Kidney (tissue), 14 donors: ENCODE data around the gene CUX1. TPM values are rescaled to one million over a fixed set of nuclear protein-coding genes. Genes with fewer than 3 reads are reported as not detected.

Experiments
- DNase-seq, 5 donors: peaks; one replicate each; pipeline ENCODE4 v3.0.0-alpha.2; 2013 to 2020
- FAIRE-seq: peaks from 2 replicates; lab custom pipeline; 2012; peaks lifted over from hg19 to GRCh38; lab: Jason Lieb, UNC
- H3K27ac ChIP-seq, 2 donors: one replicate each; pipeline ENCODE4 v1.7.0; 2013; ENCODE audit warnings: low read depth in 2 of 2, low read length in 2 of 2, inconsistent platforms in 1 of 2
- H3K27me3 ChIP-seq: one replicate; pipeline ENCODE4 v1.7.1; 2013; ENCODE audit warnings: low read length, inconsistent platforms; ENCODE audit not compliant: control insufficient read depth, insufficient read depth
- H3K36me3 ChIP-seq, 3 donors: one replicate each; pipeline versions ENCODE4 v1.7.0 to v1.7.1; 2013; ENCODE audit warnings: low read length in 3 of 3, control low read depth in 1 of 3, inconsistent platforms in 1 of 3; ENCODE audit not compliant: insufficient read depth in 3 of 3, control insufficient read depth in 2 of 3
- H3K4me1 ChIP-seq, 3 donors: one replicate each; pipeline versions ENCODE4 v1.7.0 to v1.7.1; 2013; ENCODE audit warnings: low read length in 3 of 3, inconsistent platforms in 1 of 3, low read depth in 1 of 3; ENCODE audit not compliant: control insufficient read depth in 2 of 3, insufficient read depth in 2 of 3
- H3K4me3 ChIP-seq, 3 donors: one replicate each; pipeline versions ENCODE4 v1.7.0 to v1.8.1; 2013; ENCODE audit warnings: low read length in 3 of 3, control low read depth in 1 of 3, inconsistent platforms in 1 of 3
- H3K9ac ChIP-seq, 3 donors: one replicate each; pipeline versions ENCODE4 v1.7.0 to v1.7.1; 2013; ENCODE audit warnings: low read length in 3 of 3, control low read depth in 1 of 3, inconsistent platforms in 1 of 3
- H3K9me3 ChIP-seq, 3 donors: one replicate each; pipeline versions ENCODE4 v1.7.0 to v1.7.1; 2013; ENCODE audit warnings: low read length in 3 of 3, control low read depth in 1 of 3, inconsistent platforms in 1 of 3; ENCODE audit not compliant: control insufficient read depth in 2 of 3, insufficient read depth in 1 of 3
- intact Hi-C: fragments of 100-400 bp; cut with DNase I; formaldehyde crosslinking; loops from one replicate; pipeline ENCODE4 v1.11.1; 2022
- polyA plus RNA-seq: library from polyadenylated mRNA; stranded (reverse); fragments of 350-450 nt; fragmentation: Illumina TruSeq; extraction: RNeasy Lipid Tissue Mini Kit (QIAGEN cat#74804); gene quantifications from one replicate; pipeline ENCODE4 v1.2.3, GENCODE V29; 2014; ENCODE audit warnings: low read depth, low replicate concordance; ENCODE audit not compliant: insufficient read depth
- total RNA-seq: library from RNA; stranded (reverse); fragmentation: NEBNext Ultra II Directional; extraction: Animal tissue kit (Norgen Biotek cat#: 25700); gene quantifications from one replicate; pipeline ENCODE4 v1.2.1, GENCODE V29; 2021
- TF ChIP-seq, protein P1 (sequence below): IDR thresholded peaks from 3 replicates; pipeline ENCODE4 v1.5.1; 2012; ENCODE audit warnings: mild to moderate bottlenecking, moderate library complexity, borderline replicate concordance; ENCODE audit not compliant: insufficient read depth; ENCODE audit errors: extremely low read depth
- donor health status: control.
- donor health status: control.
- donor health status: control.
- donor health status: control.
- donor health status: control.
- donor health status: DM: yes; HTN: yes; CAD: no.
- donor health status: Normal renal cell carcinoma (clear cell type).

The CUX1 gene
- total and polyA plus RNA-seq, 2 donors from 2014 or later: 71.4 to 126 TPM

DNA sequence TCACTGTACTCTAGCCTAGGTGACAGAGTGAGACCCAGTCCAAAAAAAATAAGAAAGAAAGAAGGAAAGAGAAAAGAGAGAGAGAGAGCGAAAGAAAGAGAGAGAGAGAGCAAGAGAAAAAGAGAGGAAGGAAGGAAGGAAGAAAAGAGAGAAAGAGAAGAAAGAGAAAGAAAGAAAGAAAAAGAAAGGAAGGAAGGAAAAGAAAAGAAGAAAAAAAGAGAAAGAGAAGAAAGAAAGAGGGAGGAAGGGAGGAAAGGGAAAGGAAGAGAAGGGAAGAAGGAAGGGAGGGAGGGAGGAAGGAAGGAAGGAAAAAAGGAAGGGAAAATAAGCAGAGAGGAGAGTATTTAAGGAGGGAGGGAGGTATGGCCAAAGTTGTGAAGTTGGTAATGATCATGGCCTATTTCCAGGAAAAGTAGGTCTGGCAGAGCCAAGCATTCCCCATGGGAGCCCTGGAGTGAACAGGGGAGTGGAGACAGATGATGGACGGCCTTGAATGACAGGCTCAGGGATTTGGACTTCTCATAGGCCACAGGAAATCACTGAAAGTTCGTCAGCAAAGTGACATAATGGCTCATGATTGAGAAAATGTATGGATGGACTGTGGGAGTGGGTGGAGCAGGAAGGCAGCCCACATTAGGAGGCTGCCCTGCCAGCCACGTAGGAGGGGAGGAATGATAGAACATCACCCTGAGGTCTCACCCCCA, 44.8 kb upstream of the CUX1 start:
- Histone ChIP-seq H3K27me3 (no peaks in the 10 kb centered on the region), H3K9me3 (no peaks in the 10 kb centered on the region), H3K9ac (no peak overlapping the region), H3K4me3 (no peak overlapping the region), H3K27ac (no peak overlapping the region), H3K36me3 (no peaks in the 10 kb centered on the region), H3K4me1 (no peaks in the 10 kb centered on the region)
- intact Hi-C loops: no loop called here
- TF ChIP-seq, protein P1, sequence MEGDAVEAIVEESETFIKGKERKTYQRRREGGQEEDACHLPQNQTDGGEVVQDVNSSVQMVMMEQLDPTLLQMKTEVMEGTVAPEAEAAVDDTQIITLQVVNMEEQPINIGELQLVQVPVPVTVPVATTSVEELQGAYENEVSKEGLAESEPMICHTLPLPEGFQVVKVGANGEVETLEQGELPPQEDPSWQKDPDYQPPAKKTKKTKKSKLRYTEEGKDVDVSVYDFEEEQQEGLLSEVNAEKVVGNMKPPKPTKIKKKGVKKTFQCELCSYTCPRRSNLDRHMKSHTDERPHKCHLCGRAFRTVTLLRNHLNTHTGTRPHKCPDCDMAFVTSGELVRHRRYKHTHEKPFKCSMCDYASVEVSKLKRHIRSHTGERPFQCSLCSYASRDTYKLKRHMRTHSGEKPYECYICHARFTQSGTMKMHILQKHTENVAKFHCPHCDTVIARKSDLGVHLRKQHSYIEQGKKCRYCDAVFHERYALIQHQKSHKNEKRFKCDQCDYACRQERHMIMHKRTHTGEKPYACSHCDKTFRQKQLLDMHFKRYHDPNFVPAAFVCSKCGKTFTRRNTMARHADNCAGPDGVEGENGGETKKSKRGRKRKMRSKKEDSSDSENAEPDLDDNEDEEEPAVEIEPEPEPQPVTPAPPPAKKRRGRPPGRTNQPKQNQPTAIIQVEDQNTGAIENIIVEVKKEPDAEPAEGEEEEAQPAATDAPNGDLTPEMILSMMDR: no peak
- no peak for DNase-seq
- no peak for FAIRE-seq

GRCh38 chr7:101775181-101775580, 42.2 kb upstream of the CUX1 start:
- TF ChIP-seq, protein P1: no peak

DNA sequence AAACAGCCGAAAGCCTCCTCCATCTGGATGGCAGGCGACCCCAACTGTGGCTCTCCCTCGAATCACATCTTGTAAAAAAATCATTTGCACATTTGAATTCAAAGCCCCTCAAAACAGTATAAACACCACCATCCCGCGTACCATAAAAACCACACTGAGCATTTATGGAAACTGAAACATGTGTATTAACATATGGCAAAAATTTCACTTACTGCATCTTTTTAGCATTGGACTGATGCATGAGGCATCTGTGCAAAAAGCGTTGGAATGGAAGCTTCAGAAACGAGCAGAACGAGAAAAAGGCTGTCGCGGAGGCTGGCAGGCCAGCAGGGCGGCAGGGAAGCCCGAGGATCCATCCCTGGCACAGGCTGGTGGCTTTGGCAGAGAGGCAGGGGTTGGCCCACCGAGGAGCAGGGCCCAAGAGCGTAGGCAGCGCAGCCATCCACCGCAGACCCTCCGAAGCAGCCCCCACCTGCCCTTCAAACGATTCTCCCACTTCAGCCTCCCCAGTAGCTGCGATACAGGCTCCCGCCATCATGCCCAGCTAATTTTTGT, 39.3 kb upstream of the CUX1 start:
- H3K27ac ChIP-seq: no peak overlapping the region
- intact Hi-C loops: no loop called here
- H3K9me3 ChIP-seq: no peaks in the 10 kb centered on the region
- no peaks in the 10 kb centered on the region for H3K4me1 ChIP-seq
- TF ChIP-seq, protein P1: no peak
- FAIRE-seq (no peak), DNase-seq (no peak)
- H3K36me3 ChIP-seq: no peaks in the 10 kb centered on the region
- H3K9ac ChIP-seq: no peak overlapping the region
- H3K27me3 ChIP-seq: no peaks in the 10 kb centered on the region
- H3K4me3 ChIP-seq: no peak overlapping the region

More at GRCh38 chr7:101775181-101775580, 42.2 kb upstream of the CUX1 start:
- Histone ChIP-seq H3K27me3 (no peaks in the 10 kb centered on the region), H3K4me3 (no peak overlapping the region), H3K9ac (no peak overlapping the region), H3K36me3 (no peaks in the 10 kb centered on the region), H3K9me3 (no peaks in the 10 kb centered on the region), H3K4me1 (no peaks in the 10 kb centered on the region), H3K27ac (no peak overlapping the region)
- intact Hi-C loops: no loop called here
- DNase-seq (no peak), FAIRE-seq (no peak)
